A673 (cell line): Measurements from ENCODE around the gene KCNB1. TPM values are rescaled to one million over a fixed set of nuclear protein-coding genes. Genes with fewer than 3 reads are reported as not detected.

Experiments used
- BruUV-seq: library from RNA; stranded (reverse); fragments of 400-500 nt; replicated peaks from 2 replicates; lab custom pipeline; 2021; lab: Mats Ljungman, UMichigan
- CTCF ChIA-PET: fragments of 300-600 bp; sonication (Branson Sonifier 250); formaldehyde crosslinking; loops from one replicate; lab custom pipeline; 2022; ENCODE audit warnings: antibody characterized with exemption; lab: Charles Lee
- POLR2A ChIA-PET: fragments of 300-600 bp; sonication (Branson Sonifier 250); formaldehyde crosslinking; loops from one replicate; lab custom pipeline; 2022; ENCODE audit warnings: antibody characterized with exemption; ENCODE audit not compliant: low non-redundant PET; lab: Charles Lee
- DNase-seq: peaks from one replicate; pipeline ENCODE4 v3.0.0-alpha.2; 2015; ENCODE audit warnings: low spot score
- H3K27ac ChIP-seq: fragments of 200-600 bp; sonication (generic); 2 replicates; pipeline ENCODE4 v1.5.1; 2016; ENCODE audit warnings: mixed run types, low read depth, mild to moderate bottlenecking, mixed read lengths, antibody characterized with exemption, low read length; ENCODE audit not compliant: poor library complexity, severe bottlenecking
- H3K27me3 ChIP-seq: fragments of 200-600 bp; sonication (generic); replicated peaks from 2 replicates; pipeline ENCODE4 v1.6.1; 2017; ENCODE audit warnings: mixed run types, low read depth, mild to moderate bottlenecking, mixed read lengths, antibody characterized with exemption, low read length; ENCODE audit not compliant: insufficient read depth, poor library complexity
- H3K36me3 ChIP-seq: fragments of 200-600 bp; sonication (generic); 2 replicates; pipeline ENCODE4 v1.6.1; 2016; ENCODE audit warnings: mixed run types, mild to moderate bottlenecking, mixed read lengths, antibody characterized with exemption, low read length; ENCODE audit not compliant: insufficient read depth, poor library complexity, severe bottlenecking
- H3K4me1 ChIP-seq: fragments of 200-600 bp; sonication (generic); 2 replicates; pipeline ENCODE4 v1.6.1; 2017; ENCODE audit warnings: mixed run types, mild to moderate bottlenecking, mixed read lengths, antibody characterized with exemption, low read length; ENCODE audit not compliant: insufficient read depth, poor library complexity, severe bottlenecking
- H3K4me3 ChIP-seq: fragments of 200-600 bp; sonication (generic); 2 replicates; pipeline ENCODE4 v1.5.1; 2016; ENCODE audit warnings: low read depth, mixed run types, mild to moderate bottlenecking, mixed read lengths, low read length; ENCODE audit not compliant: poor library complexity, severe bottlenecking
- H3K9me3 ChIP-seq: fragments of 200-600 bp; sonication (generic); 2 replicates; pipeline ENCODE4 v1.6.1; 2016; ENCODE audit warnings: mixed run types, low read depth, mild to moderate bottlenecking, mixed read lengths, antibody characterized with exemption, low read length; ENCODE audit not compliant: poor library complexity, severe bottlenecking
- CTCF ChIP-seq: fragments of 300-800, 200-600 bp; sonication (generic); conservative IDR thresholded peaks from 2 replicates; pipeline ENCODE4 v1.5.1; 2017; ENCODE audit warnings: low read depth, mild to moderate bottlenecking, antibody characterized with exemption, low read length, moderate library complexity, mixed read lengths
- EZH2 ChIP-seq: fragments of 200-600 bp; sonication (generic); IDR thresholded peaks from 2 replicates; pipeline ENCODE4 v1.6.1; 2017; ENCODE audit warnings: borderline replicate concordance, low read depth, mild to moderate bottlenecking, mixed read lengths, antibody characterized with exemption, low read length; ENCODE audit not compliant: poor library complexity, severe bottlenecking
- intact Hi-C: fragments of 100-400 bp; cut with micrococcal nuclease; formaldehyde crosslinking; loops from one replicate; pipeline ENCODE4 v1.10.0; 2022; ENCODE audit not compliant: unreplicated experiment
- total RNA-seq: library from RNA; stranded (reverse); gene quantifications from 2 replicates; pipeline ENCODE4 v1.2.3, GENCODE V29; 2021

Gene KCNB1
- total RNA-seq, 1 experiment from 2014 or later = not detected

- no peaks in the 10 kb centered on the region for H3K36me3 ChIP-seq
- CTCF ChIA-PET = interaction anchor here (0.7 kb wide), 1 partner anchor 80 kb away, joined by 3 read pairs; no protein-coding TSS in a partner anchor
- no peak for DNase-seq
- H3K9me3 ChIP-seq = no peaks in the 10 kb centered on the region
- POLR2A ChIA-PET = no interaction called here
- no peak overlapping the region for H3K4me3 ChIP-seq
- BruUV-seq = no TSS peak
- H3K4me1 ChIP-seq = no peaks in the 10 kb centered on the region
- intact Hi-C loops = loop anchor here (10.0 kb wide), 1 partner anchor 191 kb away; no protein-coding TSS in a partner anchor
- no peak overlapping the region for H3K27ac ChIP-seq
- peaks cover 45% of the 10 kb centered on the region for H3K27me3 ChIP-seq
- TF ChIP-seq CTCF (no peak), EZH2 (no peak)
Observed at GRCh38 chr20:49326026-49326425, 156.4 kb downstream of the KCNB1 start.

DNA sequence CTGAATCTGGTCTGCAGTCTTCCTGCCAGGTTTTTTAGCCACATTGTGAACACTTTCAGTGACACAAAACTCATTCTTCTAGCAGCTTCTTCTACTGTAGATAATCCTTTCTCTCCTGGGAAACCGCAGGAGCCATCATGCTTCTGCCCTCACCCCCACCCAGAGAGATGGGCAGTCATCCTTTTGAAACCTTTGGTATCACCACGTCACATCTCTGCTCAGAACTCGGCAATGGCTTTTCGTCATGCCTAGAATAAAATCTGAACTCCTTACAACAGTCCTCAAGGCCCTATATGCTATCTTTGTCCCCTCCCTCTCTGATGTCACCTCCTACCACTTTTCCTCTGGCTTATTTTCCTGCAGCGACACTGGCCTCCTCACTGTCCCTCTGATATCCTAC lies 158.2 kb downstream of the KCNB1 start:
- H3K9me3 ChIP-seq = no peaks in the 10 kb centered on the region
- no peak overlapping the region for H3K27ac ChIP-seq
- H3K27me3 ChIP-seq = peaks cover 60% of the 10 kb centered on the region
- DNase-seq = no peak
- CTCF ChIA-PET = interaction anchor here (1.0 kb wide), 1 partner anchor 77 kb away, joined by 5 read pairs; no protein-coding TSS in a partner anchor
- POLR2A ChIA-PET = no interaction called here
- TF ChIP-seq CTCF (no peak), EZH2 (no peak)
- H3K4me1 ChIP-seq = no peaks in the 10 kb centered on the region
- intact Hi-C loops = loop anchor here (10.0 kb wide), 1 partner anchor 190 kb away; no protein-coding TSS in a partner anchor
- H3K4me3 ChIP-seq = no peak overlapping the region
- BruUV-seq = no TSS peak
- no peaks in the 10 kb centered on the region for H3K36me3 ChIP-seq

- TF ChIP-seq CTCF (peak; percentile 48), EZH2 (no peak)
Observed at GRCh38 chr20:49323622-49324238, 158.7 kb downstream of the KCNB1 start.

More at GRCh38 chr20:49323622-49324238, 158.7 kb downstream of the KCNB1 start:
- ChIA-PET CTCF (interaction anchor here (1.0 kb wide), 1 partner anchor 76 kb away, joined by 5 read pairs; no protein-coding TSS in a partner anchor), POLR2A (no interaction called here)
- intact Hi-C loops = loop anchor here (2.0 to 10.0 kb wide), 2 partner anchors 77 to 189 kb away; no protein-coding TSS in a partner anchor
- H3K4me3 ChIP-seq = no peak overlapping the region
- no TSS peak for BruUV-seq
- DNase-seq = peak; percentile 73
- no peaks in the 10 kb centered on the region for H3K9me3 ChIP-seq
- H3K27ac ChIP-seq = no peak overlapping the region
- peaks cover 60% of the 10 kb centered on the region for H3K27me3 ChIP-seq
- peaks cover 5% of the 10 kb centered on the region for H3K4me1 ChIP-seq
- H3K36me3 ChIP-seq = no peaks in the 10 kb centered on the region
